HG02938 (cell line): ENCODE measurements around the gene METAP2.

Source experiments
- ATAC-seq: cut with Tn5 transposase; IDR thresholded peaks from one replicate; pipeline ENCODE4 v1.9.1; 2021; ENCODE audit warnings: mild to moderate bottlenecking, moderate library complexity; ENCODE audit not compliant: unreplicated experiment

The METAP2 gene

DNA sequence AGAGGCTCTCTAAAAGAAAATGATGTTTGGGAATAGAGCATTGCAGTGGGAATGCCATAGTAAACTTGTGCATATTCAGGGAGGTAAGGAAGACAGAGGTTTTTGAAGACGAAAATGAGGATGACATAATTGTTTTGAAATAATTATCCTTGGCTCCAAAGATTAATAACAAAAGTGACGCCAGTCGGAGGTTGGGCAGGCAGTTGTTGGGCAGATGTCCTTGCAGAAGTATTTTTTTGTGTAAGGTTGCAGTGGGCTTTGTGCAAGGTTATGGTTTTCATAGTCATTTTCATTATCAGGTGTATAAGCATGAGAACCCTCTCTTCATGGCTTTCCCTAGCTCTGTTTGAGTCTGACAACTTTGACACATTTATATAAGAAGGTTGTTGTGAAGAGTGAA lies 35.3 kb downstream of the METAP2 start:
- no peak for ATAC-seq

DNA sequence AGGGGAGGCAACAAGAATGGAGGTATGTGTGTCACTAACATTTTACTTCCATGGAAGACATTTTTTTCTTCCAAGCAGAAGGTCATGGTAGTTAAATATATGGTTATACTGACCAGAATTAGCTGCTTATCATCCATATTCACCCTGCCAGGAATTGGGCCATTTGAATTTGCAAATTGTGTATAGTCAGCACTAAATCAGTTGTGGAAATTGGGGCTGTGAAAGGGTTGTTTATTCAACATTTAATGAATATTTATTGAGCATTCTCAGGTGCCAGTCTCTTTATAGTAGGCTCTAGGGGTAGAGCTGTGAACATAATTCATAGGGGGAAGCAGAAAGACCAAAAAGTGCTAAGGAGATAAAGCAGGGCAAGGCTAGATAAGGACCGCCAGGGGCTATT lies 38.0 kb downstream of the METAP2 start:
- no peak for ATAC-seq

DNA sequence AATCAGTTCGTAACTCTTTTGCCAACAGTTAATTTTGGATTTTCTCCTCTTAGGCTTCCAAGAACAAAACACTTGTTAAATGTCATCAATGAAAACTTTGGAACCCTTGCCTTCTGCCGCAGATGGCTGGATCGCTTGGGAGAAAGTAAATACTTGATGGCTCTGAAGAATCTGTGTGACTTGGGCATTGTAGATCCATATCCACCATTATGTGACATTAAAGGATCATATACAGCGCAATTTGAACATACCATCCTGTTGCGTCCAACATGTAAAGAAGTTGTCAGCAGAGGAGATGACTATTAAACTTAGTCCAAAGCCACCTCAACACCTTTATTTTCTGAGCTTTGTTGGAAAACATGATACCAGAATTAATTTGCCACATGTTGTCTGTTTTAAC lies 39.6 kb downstream of the METAP2 start:
- ATAC-seq: no peak

DNA sequence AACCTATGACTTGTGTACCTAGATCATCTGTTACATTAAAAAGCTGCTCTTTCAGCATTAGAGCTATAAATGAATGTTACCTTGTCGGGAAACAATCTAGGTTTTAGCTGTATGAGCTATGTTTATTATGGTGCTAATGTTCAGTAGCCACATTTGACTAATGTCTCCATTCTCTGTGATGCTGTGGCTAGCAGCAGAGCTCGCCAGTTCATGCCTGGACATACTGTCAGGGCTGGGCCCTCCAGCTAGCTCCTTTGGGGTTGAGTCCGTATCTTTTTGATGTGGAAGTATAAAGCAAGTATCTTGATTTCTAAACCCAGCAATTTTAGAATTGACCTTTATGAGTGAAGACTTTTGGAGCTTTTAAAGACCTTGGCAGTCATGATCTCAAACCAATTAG lies 41.2 kb downstream of the METAP2 start:
- no peak for ATAC-seq

DNA sequence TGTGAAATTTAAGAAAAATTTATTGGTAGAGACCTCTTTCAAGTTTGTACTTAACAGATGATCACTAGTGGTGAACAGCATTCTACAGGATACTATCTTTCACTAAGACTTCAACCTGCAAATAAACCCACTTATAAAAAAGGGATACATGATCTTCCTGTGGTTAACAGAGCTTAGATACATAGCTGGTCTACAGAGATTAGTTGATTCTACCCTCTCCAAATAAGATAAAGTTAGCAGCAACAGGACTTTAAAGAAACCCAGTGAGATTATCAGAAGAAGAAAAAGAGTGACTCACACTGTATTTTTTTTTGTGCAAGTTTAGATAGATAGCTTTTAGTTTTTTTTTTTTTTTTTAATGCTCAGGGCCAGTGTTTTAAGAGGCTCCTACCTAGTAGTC lies 42.8 kb downstream of the METAP2 start:
- ATAC-seq: no peak

DNA sequence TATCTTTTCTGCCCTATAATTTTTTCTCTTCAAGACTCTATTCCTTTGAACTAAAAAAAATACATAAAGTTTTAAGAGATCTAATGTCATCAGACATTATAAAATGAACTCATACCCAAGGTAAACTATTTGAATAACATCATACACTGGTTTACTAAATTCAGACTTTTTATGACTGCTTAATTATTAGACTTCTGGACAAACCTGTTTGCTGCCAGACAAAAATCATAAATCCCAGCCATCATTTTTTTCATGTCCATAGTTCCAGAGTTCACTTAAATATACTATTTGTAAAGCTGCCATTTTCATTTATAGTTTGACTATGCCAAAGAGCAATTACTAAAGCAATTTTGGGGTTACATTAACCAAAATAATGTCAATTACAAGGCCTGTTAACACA lies 43.3 kb downstream of the METAP2 start:
- ATAC-seq: no peak

DNA sequence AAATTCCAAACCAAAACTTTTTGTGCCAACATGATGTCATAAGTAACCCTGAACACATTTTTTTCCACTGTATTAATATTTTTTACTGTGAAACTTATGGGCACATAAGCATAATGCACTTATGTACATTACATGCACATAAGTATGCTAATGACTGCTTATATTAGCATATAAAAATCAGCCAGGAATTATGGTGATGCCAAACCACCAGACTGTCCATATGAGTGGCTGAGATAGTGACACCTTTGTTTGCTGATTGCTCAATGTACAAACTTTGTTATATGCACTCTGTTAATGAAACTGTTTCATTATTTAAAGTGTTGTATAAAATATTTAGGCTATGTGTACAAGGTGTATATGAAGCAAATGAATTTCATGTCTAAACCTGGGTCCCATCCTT lies 45.0 kb downstream of the METAP2 start:
- ATAC-seq: no peak

DNA sequence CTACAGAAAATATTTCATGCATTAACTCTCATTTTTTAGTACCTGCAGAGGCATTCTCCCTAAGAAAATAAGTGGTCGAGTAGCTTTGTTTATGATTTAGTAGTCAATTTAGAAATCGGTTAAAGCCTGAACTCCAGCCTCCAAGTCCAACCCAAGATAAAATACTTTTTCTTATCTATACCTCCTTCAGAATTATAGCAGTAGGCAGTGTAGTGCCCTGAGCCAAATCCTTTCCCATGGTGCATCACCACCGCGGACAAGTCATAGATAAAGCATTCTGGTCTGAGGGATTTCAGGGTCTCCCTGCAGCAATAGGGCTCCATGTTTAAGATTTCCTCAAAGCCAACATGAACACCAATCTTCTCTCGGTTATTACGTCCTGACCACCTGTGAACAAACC lies 46.9 kb downstream of the METAP2 start:
- ATAC-seq: no peak

DNA sequence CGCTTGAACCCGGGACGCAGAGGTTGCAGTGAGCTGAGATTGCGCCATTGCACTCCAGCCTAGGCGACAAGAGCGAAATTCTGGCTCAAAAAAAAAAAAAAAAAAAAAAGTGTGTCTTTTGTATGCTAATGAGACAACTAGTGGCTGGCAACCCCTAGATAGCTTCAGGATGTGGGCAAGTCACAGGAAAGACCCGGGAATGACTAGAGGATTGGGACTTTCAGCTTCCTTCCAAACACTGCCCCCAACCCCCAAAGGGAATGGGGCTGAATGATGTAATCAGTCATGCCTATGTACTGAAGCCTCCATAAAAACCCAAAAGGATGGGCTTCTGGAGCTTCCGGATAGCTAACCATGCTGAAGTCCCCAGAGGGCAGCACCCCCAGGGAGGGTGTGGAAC lies 48.7 kb downstream of the METAP2 start:
- no peak for ATAC-seq

DNA sequence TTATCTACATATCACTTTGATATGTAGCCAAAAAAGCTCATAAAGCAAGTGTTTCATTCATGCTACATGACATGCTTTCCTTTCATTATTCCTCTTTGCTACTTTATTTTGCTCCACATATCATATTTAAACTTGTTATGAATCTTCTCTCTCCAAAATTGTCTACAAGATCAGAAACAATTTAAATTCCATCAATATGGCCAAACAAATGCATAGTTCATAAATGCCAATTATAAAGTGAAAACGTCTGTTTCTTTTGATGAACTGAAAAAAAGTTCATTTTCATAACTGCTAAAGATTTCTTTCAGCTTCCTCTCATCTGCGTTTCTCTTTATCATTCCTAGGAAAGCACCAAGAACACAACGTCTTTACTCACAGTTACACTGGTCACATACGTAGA lies 54.5 kb downstream of the METAP2 start:
- ATAC-seq: no peak

DNA sequence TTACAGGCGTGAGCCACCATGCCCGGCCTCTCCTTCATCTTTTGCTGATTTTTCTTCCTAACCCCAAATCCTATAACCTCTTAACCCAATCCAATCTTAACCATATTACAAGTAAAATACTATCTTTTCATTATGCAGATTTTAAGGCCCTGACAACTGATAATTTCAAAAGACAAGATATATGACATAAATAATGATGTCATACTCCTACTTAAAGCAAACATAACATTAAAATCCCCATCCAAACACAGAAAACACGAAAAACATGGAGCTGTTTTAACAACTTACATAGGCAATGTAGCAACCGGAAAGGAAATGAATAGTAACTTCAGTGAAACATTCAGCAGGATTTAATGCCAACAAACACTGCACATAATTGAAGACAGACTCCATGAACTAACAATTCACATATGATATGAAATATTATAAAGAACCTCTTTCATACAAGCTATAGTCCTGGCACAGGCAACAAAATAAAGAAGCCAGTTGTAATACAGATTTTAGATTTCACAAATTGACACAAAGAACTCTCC lies 55.8 kb downstream of the METAP2 start:
- no peak for ATAC-seq

DNA sequence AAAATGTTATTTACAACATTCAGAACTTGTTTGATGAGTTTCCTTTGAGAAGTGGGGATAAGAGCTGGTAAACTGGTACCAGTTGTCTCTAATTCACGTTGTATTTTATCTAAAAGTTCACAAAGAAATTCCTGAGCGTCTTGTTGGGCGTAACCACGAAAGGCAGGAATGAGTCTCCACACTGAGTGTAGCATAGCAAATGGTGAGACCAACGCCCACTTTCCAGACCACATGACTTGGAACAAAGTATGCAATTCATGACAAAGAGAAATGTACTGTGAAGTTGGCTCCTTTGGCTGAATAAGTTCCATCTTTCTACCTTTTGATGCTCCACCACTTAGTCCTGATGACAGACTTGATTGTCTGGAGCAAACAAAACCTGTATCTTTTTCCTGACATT lies 58.9 kb downstream of the METAP2 start:
- no peak for ATAC-seq

DNA sequence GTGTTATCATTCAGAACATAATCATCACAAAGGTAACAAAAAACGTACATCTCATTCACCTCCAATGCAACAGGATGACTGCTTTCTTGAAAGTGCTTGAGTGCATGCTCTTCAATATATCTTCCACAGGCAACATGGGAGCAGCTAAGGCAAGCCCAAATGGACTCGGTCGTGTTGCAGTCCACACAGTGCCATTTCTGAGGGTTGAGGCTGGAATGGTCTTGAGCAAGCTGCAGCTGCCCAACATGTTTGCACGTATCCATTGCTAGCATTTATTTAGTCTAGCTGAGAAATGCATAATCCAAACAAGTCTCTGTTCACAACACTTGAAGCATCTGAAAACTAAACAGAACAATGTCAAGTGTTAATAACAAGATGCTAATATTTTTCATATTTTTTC lies 60.0 kb downstream of the METAP2 start:
- ATAC-seq: no peak

DNA sequence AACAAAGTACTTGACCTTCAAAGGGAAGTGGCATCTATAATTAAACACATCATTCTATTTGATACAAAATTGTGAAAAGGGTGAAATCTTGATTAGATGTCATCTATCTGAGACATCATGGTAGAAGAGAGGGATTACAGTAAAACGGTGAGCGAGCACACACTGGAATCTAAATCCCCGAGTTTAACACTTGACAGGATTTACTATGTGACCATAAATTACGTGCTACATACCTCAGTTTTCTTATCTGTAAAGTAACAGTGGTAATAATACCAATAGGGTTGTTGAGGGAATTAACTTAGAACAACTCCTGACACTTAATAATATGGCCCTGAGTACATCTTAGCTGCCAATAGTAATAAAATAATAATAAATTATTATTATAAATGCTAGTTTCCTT lies 64.1 kb downstream of the METAP2 start:
- no peak for ATAC-seq

DNA sequence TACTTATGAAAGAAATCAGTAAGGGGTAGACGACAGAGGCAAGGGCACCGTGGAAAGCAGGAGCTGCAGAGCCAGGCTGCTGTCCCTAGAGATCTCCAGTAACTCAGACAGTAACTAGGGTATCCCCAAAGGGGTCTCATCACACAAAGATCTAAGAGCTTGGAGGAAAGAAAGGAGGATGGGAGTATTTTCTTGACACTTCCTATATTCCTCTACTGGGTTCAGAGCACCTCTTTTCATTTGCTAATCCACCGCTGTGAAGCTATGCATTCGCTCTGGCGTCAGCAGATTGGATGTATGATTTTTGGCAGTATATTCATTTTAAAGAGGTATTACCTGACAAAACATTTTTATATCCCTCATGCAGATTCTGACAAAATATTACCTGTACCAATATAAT lies 64.7 kb downstream of the METAP2 start:
- no peak for ATAC-seq

DNA sequence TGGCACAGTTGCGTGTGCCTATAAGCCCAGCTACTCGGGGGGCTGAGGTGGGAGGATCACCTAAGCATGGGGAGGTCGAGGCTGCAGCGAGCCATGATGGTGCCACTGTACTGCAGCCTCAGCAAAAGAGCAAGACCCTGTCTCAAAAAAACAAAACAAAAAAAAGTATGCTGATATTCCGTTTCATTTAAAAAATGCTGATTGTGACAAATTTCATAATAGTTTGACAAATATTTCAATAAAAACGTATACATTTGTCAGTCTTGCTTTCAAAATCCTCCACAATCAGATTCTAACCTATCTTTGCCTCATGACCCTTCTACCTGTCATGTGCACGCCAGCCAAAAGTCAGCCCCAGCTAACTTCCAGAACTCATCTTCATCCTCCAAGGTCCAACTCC lies 67.5 kb downstream of the METAP2 start:
- no peak for ATAC-seq

DNA sequence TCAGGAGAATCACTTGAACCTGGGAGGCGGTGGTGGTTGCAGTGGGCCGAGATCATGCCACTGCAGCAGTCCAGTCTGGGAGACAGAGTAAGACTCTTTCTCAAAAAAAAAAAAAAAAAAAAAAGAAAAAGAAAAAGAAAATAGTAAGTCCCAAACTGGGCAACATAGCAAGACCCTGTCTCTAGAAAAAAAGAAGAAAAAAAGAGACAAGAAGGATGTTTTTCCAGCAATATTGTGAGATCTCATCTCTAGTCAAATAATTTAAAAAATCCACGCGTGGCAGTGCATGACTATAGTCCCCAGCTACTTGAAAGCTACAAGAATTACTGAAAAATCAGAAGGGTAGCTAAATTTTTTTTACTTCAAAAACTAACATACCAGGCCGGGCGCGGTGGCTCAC lies 69.4 kb downstream of the METAP2 start:
- ATAC-seq: no peak

DNA sequence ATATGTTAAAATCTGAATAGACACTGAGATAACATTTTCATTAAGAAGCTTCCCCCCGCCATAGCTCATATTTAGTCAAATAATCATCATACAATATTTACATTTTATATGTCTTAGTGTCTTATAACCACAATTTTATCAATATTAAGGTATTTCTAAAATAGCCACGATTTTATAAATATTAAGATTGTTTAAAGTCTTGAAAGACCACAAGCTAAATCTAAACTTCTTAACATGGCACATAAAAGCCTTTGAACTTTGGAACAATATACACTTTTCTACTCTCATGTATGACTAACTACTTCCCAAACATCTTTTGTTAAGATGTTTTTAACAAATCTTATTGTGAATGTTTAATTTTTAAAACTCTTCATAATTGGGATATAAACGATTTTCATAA lies 70.8 kb downstream of the METAP2 start:
- no peak for ATAC-seq

DNA sequence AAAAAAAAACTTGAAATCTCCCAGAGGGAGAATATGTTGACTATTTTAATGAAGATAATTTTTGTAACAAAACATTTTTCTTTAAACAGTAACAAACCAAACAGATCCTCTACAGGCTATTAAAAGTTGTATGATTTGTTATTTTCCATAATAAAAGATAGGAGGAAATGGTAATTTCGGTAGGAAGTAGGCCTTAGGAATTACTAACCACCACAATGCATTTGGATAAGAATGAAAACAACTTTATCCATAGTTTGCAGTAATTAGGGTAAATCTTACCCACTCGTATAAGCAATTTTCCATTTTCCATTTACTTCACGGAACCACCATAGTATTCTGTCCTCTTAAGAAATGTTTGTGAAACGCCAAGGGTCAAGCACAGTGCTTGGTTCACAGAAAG lies 71.4 kb downstream of the METAP2 start:
- no peak for ATAC-seq

DNA sequence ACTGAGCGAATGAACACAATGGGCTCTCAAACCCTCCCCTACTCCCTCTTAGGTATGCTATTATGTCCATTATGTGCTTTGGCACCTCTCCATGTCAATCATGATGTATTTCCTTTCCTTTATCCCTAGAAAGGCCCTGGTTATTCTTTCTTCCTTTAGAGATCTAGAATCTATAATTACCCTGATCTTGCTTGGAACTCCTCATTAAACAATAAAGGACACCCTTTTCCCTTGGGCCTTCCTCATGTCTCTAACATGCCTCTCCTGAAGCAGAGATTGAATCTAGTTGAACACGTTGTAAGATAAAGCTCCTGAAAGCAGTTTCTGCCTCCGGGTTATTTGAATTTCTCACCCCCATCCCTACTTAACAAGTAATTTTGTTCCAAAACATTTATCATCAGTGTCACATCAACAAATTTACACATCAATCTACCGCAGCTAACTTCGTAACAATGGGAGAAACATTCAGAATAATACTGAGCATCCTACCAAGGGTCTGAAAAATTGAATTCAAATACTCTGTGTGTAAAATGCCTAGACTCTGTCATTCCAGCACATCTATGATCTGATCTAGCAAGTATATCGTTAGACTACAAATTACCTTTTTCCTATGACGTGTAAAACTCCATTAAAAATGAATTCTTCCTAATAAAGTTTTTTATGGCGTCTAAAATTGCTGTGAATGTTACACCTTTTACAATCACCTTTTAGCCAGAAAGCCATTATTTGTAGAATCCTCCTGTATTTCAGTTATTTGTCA lies 72.0 kb downstream of the METAP2 start:
- no peak for ATAC-seq

DNA sequence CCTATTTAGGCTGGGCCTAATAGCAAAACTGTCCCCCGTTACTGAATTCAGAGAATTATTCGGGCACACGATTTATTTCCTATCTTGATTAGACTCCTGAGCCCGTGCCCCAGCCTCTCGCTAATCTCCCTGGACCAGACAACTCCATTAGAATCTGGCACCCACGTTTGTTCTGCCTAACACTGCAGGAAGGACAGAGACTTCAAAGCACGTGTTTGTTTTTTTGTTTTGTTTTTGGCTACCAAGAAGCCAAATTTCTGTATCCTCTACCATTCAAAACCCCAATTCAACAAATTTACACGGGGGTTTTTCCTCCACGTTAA lies 72.5 kb downstream of the METAP2 start:
- no peak for ATAC-seq

DNA sequence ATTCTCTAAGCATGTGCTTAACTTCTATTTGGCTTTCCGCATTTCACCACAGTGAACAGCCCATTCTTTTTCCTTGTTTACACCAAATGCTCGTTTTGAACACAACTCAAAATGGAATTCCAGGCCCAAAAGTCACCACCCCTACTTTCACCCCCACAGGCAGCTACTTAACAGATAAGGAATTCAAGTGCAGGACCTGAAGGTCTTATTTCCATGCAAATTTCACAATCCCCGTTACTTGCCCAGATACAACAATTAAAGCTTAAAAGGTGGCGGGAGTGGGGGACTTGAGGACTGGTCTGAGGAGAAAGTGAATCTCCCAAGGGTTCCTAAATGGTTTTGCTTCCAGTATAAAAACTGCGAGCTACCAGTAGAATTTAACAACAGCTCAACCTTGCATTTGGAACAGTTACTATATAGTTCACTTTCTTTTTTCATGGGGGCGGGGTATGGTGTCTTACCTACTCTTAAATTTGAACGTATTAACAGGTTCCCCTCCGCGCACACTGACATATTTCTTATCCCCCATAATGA lies 73.6 kb downstream of the METAP2 start:
- ATAC-seq: no peak

DNA sequence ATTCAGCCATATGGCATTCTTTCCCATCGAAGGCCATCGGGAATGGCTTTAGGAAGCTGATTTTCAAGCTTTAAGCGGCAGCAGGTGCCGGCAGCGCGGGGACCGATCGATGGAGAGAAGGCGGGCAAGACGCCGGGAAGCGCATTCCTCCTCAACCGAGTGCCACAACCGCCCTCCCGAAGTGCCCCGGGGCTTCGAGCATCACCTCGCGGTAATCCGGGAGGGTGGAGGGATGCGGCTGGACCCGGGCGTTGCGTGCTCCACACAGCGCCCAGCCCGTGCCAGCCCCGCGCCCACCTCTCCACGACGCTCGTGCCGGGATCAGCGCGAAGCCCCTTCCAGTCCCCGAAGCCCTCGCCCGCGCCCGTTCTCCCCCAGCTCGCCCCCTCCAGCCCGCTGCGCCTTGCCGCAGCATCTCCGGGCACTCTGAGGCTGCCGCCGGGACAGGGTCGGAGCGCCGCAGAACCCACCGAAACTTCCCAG lies 74.1 kb downstream of the METAP2 start:
- ATAC-seq: no peak
